ENCODE results near the gene NRG3.

NRG3 gene

GRCh38 chr10:82827901-82828300 is 952.9 kb downstream of the NRG3 start:
- no peak for DNase-seq (ENCODE audit: low read depth)

- DNase-seq (ENCODE audit: low read depth), result no peak
Measured at GRCh38 chr10:82847242-82847641, 972.2 kb downstream of the NRG3 start.

GRCh38 chr10:82850191-82850590 is 975.2 kb downstream of the NRG3 start:
- no peak for DNase-seq (ENCODE audit: low read depth)

GRCh38 chr10:82856957-82857613 is 982.1 kb downstream of the NRG3 start:
- no peak for DNase-seq (ENCODE audit: low read depth)

- DNase-seq (ENCODE audit: low read depth), result no peak
Measured at GRCh38 chr10:82861889-82862288, 986.9 kb downstream of the NRG3 start.

- DNase-seq (ENCODE audit: low read depth), result no peak
Measured at GRCh38 chr10:82865366-82865765, 990.4 kb downstream of the NRG3 start.

GRCh38 chr10:82866424-82867020 is 991.5 kb downstream of the NRG3 start:
- no peak for DNase-seq (ENCODE audit: low read depth)

GRCh38 chr10:82867056-82867455 is 992.1 kb downstream of the NRG3 start:
- no peak for DNase-seq (ENCODE audit: low read depth)

- no peak for DNase-seq (ENCODE audit: low read depth)
Measured at GRCh38 chr10:82874671-82875070, 999.7 kb downstream of the NRG3 start.

GRCh38 chr10:82880776-82881290 is 1005.8 kb downstream of the NRG3 start:
- no peak for DNase-seq (ENCODE audit: low read depth)

GRCh38 chr10:82882722-82883121 is 1007.7 kb downstream of the NRG3 start:
- no peak for DNase-seq (ENCODE audit: low read depth)

GRCh38 chr10:82883603-82884002 is 1008.6 kb downstream of the NRG3 start:
- no peak for DNase-seq (ENCODE audit: low read depth)

- no peak for DNase-seq (ENCODE audit: low read depth)
Measured at GRCh38 chr10:82887488-82887887, 1012.5 kb downstream of the NRG3 start.

- no peak for DNase-seq (ENCODE audit: low read depth)
Measured at GRCh38 chr10:82888809-82889455, 1013.9 kb downstream of the NRG3 start.

GRCh38 chr10:82889728-82890127 is 1014.7 kb downstream of the NRG3 start:
- no peak for DNase-seq (ENCODE audit: low read depth)

GRCh38 chr10:82890573-82890972 is 1015.6 kb downstream of the NRG3 start:
- no peak for DNase-seq (ENCODE audit: low read depth)

- no peak for DNase-seq (ENCODE audit: low read depth)
Measured at GRCh38 chr10:82908096-82908495, 1033.1 kb downstream of the NRG3 start.

GRCh38 chr10:82908751-82909150 is 1033.8 kb downstream of the NRG3 start:
- no peak for DNase-seq (ENCODE audit: low read depth)

GRCh38 chr10:82910301-82910700 is 1035.3 kb downstream of the NRG3 start:
- no peak for DNase-seq (ENCODE audit: low read depth)

- DNase-seq (ENCODE audit: low read depth), result no peak
Measured at GRCh38 chr10:82914655-82915136, 1039.7 kb downstream of the NRG3 start.

- no peak for DNase-seq (ENCODE audit: low read depth)
Measured at GRCh38 chr10:82916941-82917340, 1041.9 kb downstream of the NRG3 start.

GRCh38 chr10:82918022-82918421 is 1043.0 kb downstream of the NRG3 start:
- DNase-seq (ENCODE audit: low read depth), result no peak

GRCh38 chr10:82922046-82922445 is 1047.1 kb downstream of the NRG3 start:
- DNase-seq (ENCODE audit: low read depth), result no peak
